Keratinocyte (primary cell): ENCODE results near the gene TRIM56.

Experiments used
- EZH2 ChIP-seq: IDR thresholded peaks from one replicate; pipeline ENCODE4 v1.6.1; 2012; ENCODE audit warnings: inconsistent platforms, mild to moderate bottlenecking, low read length, moderate library complexity
- TF ChIP-seq, protein P1 (sequence below), 3 experiments: IDR thresholded peaks in 1 of 3; conservative IDR thresholded peaks in 1 of 3; optimal IDR thresholded peaks in 1 of 3; 2 replicates in 2 of 3; 3 replicates in 1 of 3; pipeline versions ENCODE3 to v1.5.1; 2011; ENCODE audit warnings: low read length in 3 of 3, mild to moderate bottlenecking in 3 of 3, moderate library complexity in 2 of 3, control low read depth in 1 of 3, inconsistent platforms in 1 of 3; ENCODE audit not compliant: insufficient read depth in 2 of 3; ENCODE audit errors: extremely low read depth in 1 of 3

DNA sequence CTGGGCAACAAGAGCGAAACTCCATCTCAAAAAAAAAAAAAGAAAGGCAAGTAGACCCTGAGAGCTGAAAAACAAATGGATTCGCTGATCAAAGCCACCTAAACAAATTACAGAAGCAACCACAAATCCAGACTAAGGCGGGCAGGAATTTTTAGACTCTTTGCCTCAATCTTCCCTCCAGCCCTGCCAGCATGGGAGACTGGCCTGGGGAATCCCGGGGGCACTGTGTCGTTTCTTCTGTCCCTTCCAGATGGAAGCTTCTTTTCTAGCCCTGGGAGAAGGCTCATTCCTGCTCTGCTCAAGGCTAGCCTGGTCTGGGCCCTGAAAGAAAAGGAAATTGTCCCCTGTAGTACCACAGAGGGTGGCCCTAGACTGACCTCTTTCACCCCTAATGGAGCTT is 26.0 kb downstream of the TRIM56 start:
- TF ChIP-seq, protein P1, sequence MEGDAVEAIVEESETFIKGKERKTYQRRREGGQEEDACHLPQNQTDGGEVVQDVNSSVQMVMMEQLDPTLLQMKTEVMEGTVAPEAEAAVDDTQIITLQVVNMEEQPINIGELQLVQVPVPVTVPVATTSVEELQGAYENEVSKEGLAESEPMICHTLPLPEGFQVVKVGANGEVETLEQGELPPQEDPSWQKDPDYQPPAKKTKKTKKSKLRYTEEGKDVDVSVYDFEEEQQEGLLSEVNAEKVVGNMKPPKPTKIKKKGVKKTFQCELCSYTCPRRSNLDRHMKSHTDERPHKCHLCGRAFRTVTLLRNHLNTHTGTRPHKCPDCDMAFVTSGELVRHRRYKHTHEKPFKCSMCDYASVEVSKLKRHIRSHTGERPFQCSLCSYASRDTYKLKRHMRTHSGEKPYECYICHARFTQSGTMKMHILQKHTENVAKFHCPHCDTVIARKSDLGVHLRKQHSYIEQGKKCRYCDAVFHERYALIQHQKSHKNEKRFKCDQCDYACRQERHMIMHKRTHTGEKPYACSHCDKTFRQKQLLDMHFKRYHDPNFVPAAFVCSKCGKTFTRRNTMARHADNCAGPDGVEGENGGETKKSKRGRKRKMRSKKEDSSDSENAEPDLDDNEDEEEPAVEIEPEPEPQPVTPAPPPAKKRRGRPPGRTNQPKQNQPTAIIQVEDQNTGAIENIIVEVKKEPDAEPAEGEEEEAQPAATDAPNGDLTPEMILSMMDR (optimal IDR thresholded peaks at IDR 0.05 in 1 of 3, IDR thresholded peaks at IDR 0.05 in 1 of 3, conservative IDR thresholded peaks at IDR 0.05 in 1 of 3; ENCODE audit: extremely low read depth in 1 of 3, insufficient read depth in 2 of 3, low read length in 3 of 3): no peak
- no peak for TF ChIP-seq EZH2
